Hematopoietic multipotent progenitor cell (in vitro differentiated cells): Measurements from ENCODE around the gene BCAS3. TPM values are rescaled to one million over a fixed set of nuclear protein-coding genes. Genes with fewer than 3 reads are reported as not detected.

Source experiments
- DNase-seq, 3 donors: peaks; one replicate each; pipeline ENCODE4 v3.0.0-alpha.2; 2011 to 2015; ENCODE audit warnings: low read depth in 2 of 3, low spot score in 2 of 3
- total RNA-seq: library from RNA; depleted of rRNA; stranded (reverse); fragments of >200 nt; gene quantifications from one replicate; pipeline ENCODE4 v1.2.3, GENCODE V29; 2012

Gene BCAS3
- total RNA-seq, 1 donor, result 50.6 TPM

GRCh38 chr17:61397086-61397842 lies 719.6 kb downstream of the BCAS3 start:
- no peak for DNase-seq

GRCh38 chr17:61398721-61399130 lies 721.1 kb downstream of the BCAS3 start:
- peak in 1 of 3 donors; percentile 14 for DNase-seq

DNA sequence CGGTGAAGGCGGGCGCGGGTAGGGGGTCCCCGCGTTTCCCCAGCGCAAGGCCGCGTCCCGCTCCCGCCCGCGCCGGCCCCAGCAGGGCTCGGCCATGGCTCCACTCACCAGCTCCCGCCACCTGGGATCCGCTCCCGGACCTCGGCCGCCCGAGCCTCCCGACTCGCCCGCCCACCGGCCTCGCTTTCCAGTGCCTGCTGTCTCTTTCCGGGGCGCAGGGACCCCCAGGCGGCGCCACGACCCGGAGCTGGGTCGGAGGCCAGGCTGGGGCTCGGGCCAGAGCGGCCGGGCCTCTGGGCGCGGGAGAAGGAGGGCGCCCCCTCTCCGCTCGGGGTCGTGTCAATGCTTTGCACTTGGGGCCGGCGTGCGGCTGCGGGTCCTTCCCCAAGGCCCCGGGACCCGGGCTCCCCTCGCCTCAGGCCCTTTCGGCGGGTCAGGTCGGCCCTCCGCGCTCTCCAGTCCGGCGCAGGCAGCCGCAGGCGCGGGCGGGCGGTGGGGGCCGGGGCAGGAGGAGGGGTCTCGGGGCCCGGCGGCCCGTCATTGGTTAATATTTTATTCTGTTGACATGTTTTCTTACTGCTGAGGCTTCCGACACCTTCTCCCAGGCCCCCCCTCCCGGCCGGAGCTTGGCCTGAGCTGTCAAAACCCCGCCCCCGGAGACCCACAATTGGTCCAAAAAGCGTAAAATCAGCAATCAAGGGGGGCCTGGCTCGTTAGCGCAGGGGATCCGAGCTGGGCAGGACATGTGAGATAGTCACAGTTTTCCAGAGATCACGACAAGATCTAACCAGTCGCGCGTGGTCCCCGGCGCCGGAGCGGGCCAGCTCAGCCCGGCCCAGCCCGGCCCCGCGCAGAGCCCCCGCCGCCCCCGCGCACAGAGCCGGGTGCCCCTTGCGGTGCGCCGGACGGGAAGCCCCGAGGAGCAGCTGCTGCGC lies 721.7 kb downstream of the BCAS3 start, which contains the start of gene TBX2:
TBX2 (plus strand) TSS at position 713 of the 935 bp plus-strand sequence. CDS start 334 bp downstream, outside the sequence.
- DNase-seq, result peak in 1 of 3 donors; percentile 16

- DNase-seq, result peak in 1 of 3 donors; percentile 44
Observed at GRCh38 chr17:61400066-61400716, 722.5 kb downstream of the BCAS3 start.

- DNase-seq, result peak in 1 of 3 donors; percentile 43
Observed at GRCh38 chr17:61400717-61401388, 723.2 kb downstream of the BCAS3 start.

GRCh38 chr17:61401389-61402072 lies 723.9 kb downstream of the BCAS3 start:
- DNase-seq, result peak in 1 of 3 donors; percentile 22

GRCh38 chr17:61402073-61402541 lies 724.5 kb downstream of the BCAS3 start:
- DNase-seq, result no peak

DNA sequence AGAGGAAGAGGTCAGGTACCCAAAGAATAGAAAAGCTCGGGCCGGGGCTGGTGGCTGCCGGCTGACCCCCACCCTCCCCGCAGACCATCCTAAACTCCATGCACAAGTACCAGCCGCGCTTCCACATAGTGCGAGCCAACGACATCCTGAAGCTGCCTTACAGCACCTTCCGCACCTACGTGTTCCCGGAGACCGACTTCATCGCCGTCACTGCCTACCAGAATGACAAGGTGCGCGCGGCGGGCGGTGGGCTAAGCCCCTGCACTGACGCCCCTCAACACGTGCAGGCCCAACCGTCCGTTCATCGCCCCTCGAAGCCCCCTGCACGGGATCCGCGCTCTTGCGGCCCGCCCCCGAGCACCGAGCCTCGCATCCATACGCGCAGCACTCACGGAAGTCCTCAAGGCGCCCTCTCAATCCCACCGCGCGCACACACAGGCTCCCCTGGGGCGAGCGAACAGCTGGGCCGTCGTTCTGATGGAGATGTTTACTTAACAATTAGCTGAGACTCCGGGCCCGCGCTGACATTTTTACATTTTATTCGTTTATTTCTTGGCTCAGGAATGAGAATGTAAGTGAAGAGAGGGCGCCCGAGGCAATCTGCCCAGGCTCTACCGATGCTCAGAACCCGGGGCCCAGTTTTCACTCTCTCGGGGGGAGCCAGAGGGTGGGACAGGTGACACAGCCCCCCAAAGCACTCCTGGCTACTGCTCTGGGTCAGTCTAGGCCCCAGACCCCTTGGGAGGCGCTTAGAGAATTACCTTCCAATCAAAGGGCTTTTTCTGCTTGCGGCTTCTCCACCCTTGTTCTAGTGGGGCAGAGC lies 725.5 kb downstream of the BCAS3 start:
- DNase-seq, result peak in 1 of 3 donors; percentile 58

GRCh38 chr17:61403801-61404662 lies 726.4 kb downstream of the BCAS3 start:
- peak in 1 of 3 donors; percentile 21 for DNase-seq

- DNase-seq, result no peak
Observed at GRCh38 chr17:61404663-61404912, 726.9 kb downstream of the BCAS3 start.

GRCh38 chr17:61404913-61405685 lies 727.4 kb downstream of the BCAS3 start:
- DNase-seq, result peak in 1 of 3 donors; percentile 22

GRCh38 chr17:61405686-61406536 lies 728.3 kb downstream of the BCAS3 start:
- DNase-seq, result no peak

DNA sequence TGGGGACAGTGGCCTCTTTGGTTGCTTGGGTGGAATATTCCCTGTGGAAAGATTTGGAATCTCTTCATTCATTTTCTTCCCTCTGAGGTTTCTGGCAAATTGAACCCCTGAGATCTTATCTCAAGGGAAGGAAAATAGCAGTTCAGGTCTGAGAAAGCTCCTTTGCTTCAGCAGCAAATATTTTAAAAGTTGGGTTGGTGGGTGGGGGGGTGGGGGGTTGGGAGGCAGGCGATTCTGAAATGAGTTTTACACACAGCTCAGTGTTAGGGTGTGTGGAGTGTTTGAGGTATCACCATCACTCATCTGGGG lies 728.8 kb downstream of the BCAS3 start:
- DNase-seq, result no peak

DNA sequence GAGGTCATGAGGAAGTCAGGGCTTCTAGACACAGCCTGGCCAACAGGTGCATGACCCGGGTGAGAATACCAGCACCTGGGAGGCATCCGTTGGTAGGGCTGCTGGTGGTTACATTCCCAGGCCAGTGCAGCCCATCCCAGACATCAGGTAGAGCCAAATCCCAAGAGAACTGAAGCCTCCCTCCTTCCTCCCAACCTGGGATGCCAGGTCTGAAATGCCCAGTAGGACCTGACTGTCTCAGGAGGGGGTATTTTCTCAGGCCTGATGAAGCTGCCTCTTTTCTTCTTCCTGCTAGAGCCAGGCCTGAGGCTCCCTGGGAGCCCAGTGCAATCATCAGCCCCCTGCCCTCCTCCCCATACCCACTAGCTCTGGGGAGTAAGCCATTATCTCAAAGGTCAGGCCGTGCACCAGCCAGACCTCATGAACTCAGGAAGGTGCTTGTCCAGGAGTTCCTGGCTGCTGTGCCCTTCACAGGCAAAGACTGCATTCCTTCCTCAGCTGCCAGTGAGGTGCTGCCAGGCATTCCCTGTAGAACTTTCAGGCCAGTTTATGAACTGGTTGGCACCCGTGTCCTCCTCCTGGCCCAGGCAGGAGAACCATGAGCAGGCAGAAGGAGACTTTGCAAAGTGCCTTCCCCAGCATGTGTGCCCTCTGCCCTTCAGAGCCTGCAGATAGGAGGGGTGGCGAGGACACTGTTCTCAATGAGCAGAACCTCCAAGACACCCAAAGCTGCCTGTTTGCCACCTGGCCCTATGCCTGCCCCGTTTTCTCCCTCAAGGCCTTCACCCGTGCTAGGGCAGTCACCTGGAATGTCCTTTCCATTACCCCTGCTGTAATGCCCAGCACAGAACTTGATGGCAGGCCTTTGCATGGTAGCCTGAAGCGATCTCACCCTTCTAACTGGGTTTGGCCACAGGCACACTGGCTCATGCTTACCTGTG lies 729.6 kb downstream of the BCAS3 start:
- no peak for DNase-seq
